ENCODE measurements around the gene KIF24.

GRCh38 chr9:34370335-34370969 is 41.4 kb upstream of the KIF24 start:
- no peak for TF ChIP-seq EP300 (IDR thresholded peaks at IDR 0.05; ENCODE audit: borderline replicate concordance in 1 of 2, low read depth in 2 of 2, low read length in 2 of 2)
- TF ChIP-seq CHD2 (IDR thresholded peaks at IDR 0.05; ENCODE audit: low read length), result no peak
- no peak for TF ChIP-seq MAX (IDR thresholded peaks at IDR 0.05)
- no peak for TF ChIP-seq JUN (IDR thresholded peaks at IDR 0.05; ENCODE audit: low read depth, low read length)
- no peak for TF ChIP-seq CTCF (IDR thresholded peaks at IDR 0.05; ENCODE audit: control extremely low read depth in 1 of 3, insufficient read depth in 1 of 3, low read depth in 1 of 3, low read length in 3 of 3)
- no peak for TF ChIP-seq KDM1A (IDR thresholded peaks at IDR 0.05; ENCODE audit: borderline replicate concordance, low read length)
- no peak for TF ChIP-seq EZH2 (IDR thresholded peaks at IDR 0.05; ENCODE audit: low read depth, low read length, severe bottlenecking)

All from H1 (cell line).